WTC11 (cell line): ENCODE measurements around the gene UBE2H. TPM values are rescaled to one million over a fixed set of nuclear protein-coding genes. Genes with fewer than 3 reads are reported as not detected.

Experiments
- ATAC-seq: fragments of 200-7000 bp; cut with Tn5 transposase; 2 replicates; pipeline ENCODE4 v1.10.0; 2021; ENCODE audit warnings: mild to moderate bottlenecking, moderate library complexity
- CTCF ChIA-PET: fragments of 300-600 bp; sonication (Branson Sonifier 250); formaldehyde crosslinking; loops from one replicate; lab custom pipeline; 2021; ENCODE audit warnings: antibody characterized with exemption; lab: Charles Lee
- POLR2A ChIA-PET: fragments of 350-600 bp; sonication (Branson Sonifier 250); formaldehyde crosslinking; loops from one replicate; lab custom pipeline; 2021; ENCODE audit warnings: antibody characterized with exemption; lab: Charles Lee
- DNase-seq: peaks from one replicate; pipeline ENCODE4 v3.0.0; 2021; ENCODE audit warnings: low spot score
- H3K27ac Mint-ChIP-seq: 2 replicates; pipeline ENCODE4 v1.8.0; 2021; ENCODE audit warnings: mixed read lengths
- H3K27me3 Mint-ChIP-seq: 2 replicates; pipeline ENCODE4 v1.8.0; 2021; ENCODE audit warnings: low read depth, mild to moderate bottlenecking, moderate library complexity, mixed read lengths
- H3K36me3 Mint-ChIP-seq: 2 replicates; pipeline ENCODE4 v1.8.0; 2021; ENCODE audit warnings: mixed read lengths
- H3K4me1 Mint-ChIP-seq: 2 replicates; pipeline ENCODE4 v1.8.0; 2022; ENCODE audit warnings: mixed read lengths
- H3K4me3 Mint-ChIP-seq: 2 replicates; pipeline ENCODE4 v1.8.0; 2021; ENCODE audit warnings: mild to moderate bottlenecking, moderate library complexity, mixed read lengths
- H3K9me3 Mint-ChIP-seq: 2 replicates; pipeline ENCODE4 v1.8.0; 2021; ENCODE audit warnings: mixed read lengths
- ATF1 ChIP-seq: sonication (generic); formaldehyde crosslinking; IDR thresholded peaks from 2 replicates; pipeline ENCODE4 v1.8.1; 2023; ENCODE audit warnings: mild to moderate bottlenecking, moderate library complexity, missing genetic modification reagents
- ATF3 ChIP-seq: sonication (generic); formaldehyde crosslinking; conservative IDR thresholded peaks from 2 replicates; pipeline ENCODE4 v1.8.1; 2022; ENCODE audit warnings: mild to moderate bottlenecking, missing genetic modification reagents
- CREB1 ChIP-seq: sonication (generic); formaldehyde crosslinking; IDR thresholded peaks from 2 replicates; pipeline ENCODE4 v1.8.0; 2023; ENCODE audit warnings: mild to moderate bottlenecking, missing genetic modification reagents
- CREM ChIP-seq: sonication (generic); formaldehyde crosslinking; IDR thresholded peaks from 2 replicates; pipeline ENCODE4 v1.8.1; 2022; ENCODE audit warnings: mild to moderate bottlenecking, missing genetic modification reagents, moderate library complexity
- ETV6 ChIP-seq: sonication (generic); formaldehyde crosslinking; IDR thresholded peaks from 2 replicates; pipeline ENCODE4 v1.8.1; 2022; ENCODE audit warnings: mild to moderate bottlenecking, missing genetic modification reagents
- HMGA2 ChIP-seq: fragments of 250-450 bp; sonication (Bioruptor Pico); IDR thresholded peaks from 2 replicates; pipeline ENCODE4 v1.4.0; 2021; ENCODE audit warnings: mild to moderate bottlenecking, moderate library complexity
- IRF2 ChIP-seq: sonication (generic); formaldehyde crosslinking; IDR thresholded peaks from 2 replicates; pipeline ENCODE4 v1.8.0; 2022; ENCODE audit warnings: low read depth, missing genetic modification reagents, borderline replicate concordance
- MYBL2 ChIP-seq: sonication (generic); formaldehyde crosslinking; IDR thresholded peaks from 2 replicates; pipeline ENCODE4 v1.8.1; 2023; ENCODE audit warnings: mild to moderate bottlenecking, moderate library complexity, missing genetic modification reagents
- NFE2L1 ChIP-seq: sonication (generic); formaldehyde crosslinking; IDR thresholded peaks from 2 replicates; pipeline ENCODE4 v1.8.1; 2023; ENCODE audit warnings: missing genetic modification reagents
- OVOL2 ChIP-seq: fragments of 250-450 bp; sonication (Bioruptor Pico); IDR thresholded peaks from 2 replicates; pipeline ENCODE4 v1.9.0; 2021; ENCODE audit warnings: mild to moderate bottlenecking, borderline replicate concordance
- RELA ChIP-seq: sonication (generic); formaldehyde crosslinking; IDR thresholded peaks from 2 replicates; pipeline ENCODE4 v1.8.1; 2022; ENCODE audit warnings: missing genetic modification reagents, mild to moderate bottlenecking, borderline replicate concordance
- SP1 ChIP-seq: sonication (generic); formaldehyde crosslinking; conservative IDR thresholded peaks from 2 replicates; pipeline ENCODE4 v1.8.1; 2022; ENCODE audit warnings: missing genetic modification reagents
- STAT6 ChIP-seq: sonication (generic); formaldehyde crosslinking; conservative IDR thresholded peaks from 2 replicates; pipeline ENCODE4 v1.8.1; 2023; ENCODE audit warnings: mild to moderate bottlenecking, low read depth, missing genetic modification reagents, moderate library complexity
- USF1 ChIP-seq: sonication (generic); formaldehyde crosslinking; IDR thresholded peaks from 2 replicates; pipeline ENCODE4 v1.8.0; 2022; ENCODE audit warnings: mild to moderate bottlenecking, missing genetic modification reagents
- ZBTB21 ChIP-seq: sonication (generic); formaldehyde crosslinking; IDR thresholded peaks from 2 replicates; pipeline ENCODE4 v1.8.1; 2023; ENCODE audit warnings: mild to moderate bottlenecking, missing genetic modification reagents, borderline replicate concordance
- ZNF219 ChIP-seq: sonication (generic); formaldehyde crosslinking; IDR thresholded peaks from 2 replicates; pipeline ENCODE4 v1.8.0; 2023; ENCODE audit warnings: missing genetic modification reagents, mild to moderate bottlenecking, borderline replicate concordance
- ZNF232 ChIP-seq: sonication (generic); formaldehyde crosslinking; IDR thresholded peaks from 2 replicates; pipeline ENCODE4 v1.8.0; 2022; ENCODE audit warnings: mild to moderate bottlenecking, missing genetic modification reagents
- ZNF532 ChIP-seq: fragments of 250-450 bp; sonication (Bioruptor Pico); IDR thresholded peaks from 2 replicates; pipeline ENCODE4 v1.9.0; 2021; ENCODE audit warnings: mild to moderate bottlenecking, borderline replicate concordance
- total RNA-seq: library from RNA; stranded (reverse); gene quantifications from 3 replicates; pipeline ENCODE4 v1.2.3, GENCODE V29; 2021
- TF ChIP-seq, protein P1 (sequence below): sonication (generic); formaldehyde crosslinking; IDR thresholded peaks from 2 replicates; pipeline ENCODE4 v1.8.0; 2023; ENCODE audit warnings: mild to moderate bottlenecking, missing genetic modification reagents
- TF ChIP-seq, protein P2 (sequence below): sonication (generic); formaldehyde crosslinking; IDR thresholded peaks from 2 replicates; pipeline ENCODE4 v1.8.0; 2022; ENCODE audit warnings: mild to moderate bottlenecking, missing genetic modification reagents
- TF ChIP-seq, protein P3 (sequence below): sonication (generic); formaldehyde crosslinking; IDR thresholded peaks from 2 replicates; pipeline ENCODE4 v1.8.0; 2023; ENCODE audit warnings: missing genetic modification reagents

The UBE2H gene
- total RNA-seq, 1 experiment from 2014 or later: 55.0 TPM

GRCh38 chr7:129918922-129919321 lies 33.8 kb downstream of the UBE2H start:
- H3K9me3 Mint-ChIP-seq: no peaks in the 10 kb centered on the region
- CTCF ChIA-PET: interaction anchor here (1.2 to 1.4 kb wide), 2 partner anchors 15 to 90 kb away, joined by 3 to 4 read pairs; no protein-coding TSS in a partner anchor
- no peak overlapping the region for H3K4me3 Mint-ChIP-seq
- peak overlapping the region; percentile 5; the same call in 1 of the 2 replicates for H3K27ac Mint-ChIP-seq
- no peak for TF ChIP-seq CREM (CRISPR knock-in tag)
- no peak for TF ChIP-seq SP1
- no peak for TF ChIP-seq ATF3 (CRISPR knock-in tag)
- H3K4me1 Mint-ChIP-seq: peaks cover 36% of the 10 kb centered on the region
- POLR2A ChIA-PET: interaction anchor here (0.6 to 0.7 kb wide), 4 partner anchors 35 to 230 kb away, joined by 3 to 10 read pairs (median 4); no protein-coding TSS in a partner anchor
- no peaks in the 10 kb centered on the region for H3K27me3 Mint-ChIP-seq
- ATAC-seq (no peak), DNase-seq (no peak)
- peaks cover 8% of the 10 kb centered on the region for H3K36me3 Mint-ChIP-seq

DNA sequence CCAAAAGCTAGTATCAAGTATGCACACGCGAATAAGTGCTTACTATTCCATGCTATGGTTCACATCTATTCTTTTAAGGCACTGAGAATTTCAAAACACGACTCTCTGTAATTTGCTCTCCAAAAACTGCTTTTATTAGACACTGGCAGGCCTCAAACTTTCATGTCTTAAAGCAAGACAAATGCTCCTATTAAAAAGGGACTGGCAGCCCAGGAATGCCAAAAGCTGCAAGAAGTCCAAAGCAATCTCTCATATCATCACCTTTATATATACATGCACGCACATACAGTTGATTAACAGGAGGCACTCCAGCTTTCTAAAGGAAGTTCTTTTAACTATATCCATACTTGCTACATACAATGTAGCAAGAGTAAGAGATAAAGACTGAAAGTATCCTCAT lies 34.8 kb downstream of the UBE2H start:
- ChIA-PET CTCF (interaction anchor here (1.0 to 1.2 kb wide), 2 partner anchors 16 to 94 kb away, joined by 3 to 4 read pairs; no protein-coding TSS in a partner anchor), POLR2A (interaction anchor here (0.6 kb wide), 1 partner anchor 222 kb away, joined by 4 read pairs; no protein-coding TSS in a partner anchor)
- no peak for TF ChIP-seq OVOL2 (CRISPR knock-in tag)
- TF ChIP-seq ZNF232 (CRISPR knock-in tag): no peak
- TF ChIP-seq, protein P1, sequence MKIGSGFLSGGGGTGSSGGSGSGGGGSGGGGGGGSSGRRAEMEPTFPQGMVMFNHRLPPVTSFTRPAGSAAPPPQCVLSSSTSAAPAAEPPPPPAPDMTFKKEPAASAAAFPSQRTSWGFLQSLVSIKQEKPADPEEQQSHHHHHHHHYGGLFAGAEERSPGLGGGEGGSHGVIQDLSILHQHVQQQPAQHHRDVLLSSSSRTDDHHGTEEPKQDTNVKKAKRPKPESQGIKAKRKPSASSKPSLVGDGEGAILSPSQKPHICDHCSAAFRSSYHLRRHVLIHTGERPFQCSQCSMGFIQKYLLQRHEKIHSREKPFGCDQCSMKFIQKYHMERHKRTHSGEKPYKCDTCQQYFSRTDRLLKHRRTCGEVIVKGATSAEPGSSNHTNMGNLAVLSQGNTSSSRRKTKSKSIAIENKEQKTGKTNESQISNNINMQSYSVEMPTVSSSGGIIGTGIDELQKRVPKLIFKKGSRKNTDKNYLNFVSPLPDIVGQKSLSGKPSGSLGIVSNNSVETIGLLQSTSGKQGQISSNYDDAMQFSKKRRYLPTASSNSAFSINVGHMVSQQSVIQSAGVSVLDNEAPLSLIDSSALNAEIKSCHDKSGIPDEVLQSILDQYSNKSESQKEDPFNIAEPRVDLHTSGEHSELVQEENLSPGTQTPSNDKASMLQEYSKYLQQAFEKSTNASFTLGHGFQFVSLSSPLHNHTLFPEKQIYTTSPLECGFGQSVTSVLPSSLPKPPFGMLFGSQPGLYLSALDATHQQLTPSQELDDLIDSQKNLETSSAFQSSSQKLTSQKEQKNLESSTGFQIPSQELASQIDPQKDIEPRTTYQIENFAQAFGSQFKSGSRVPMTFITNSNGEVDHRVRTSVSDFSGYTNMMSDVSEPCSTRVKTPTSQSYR (CRISPR knock-in tag): no peak
- TF ChIP-seq ATF3 (CRISPR knock-in tag): no peak
- no peak for TF ChIP-seq SP1
- TF ChIP-seq MYBL2 (CRISPR knock-in tag): no peak
- no peak for TF ChIP-seq ETV6 (CRISPR knock-in tag)
- no peak for TF ChIP-seq ATF1
- no peak for TF ChIP-seq ZBTB21 (CRISPR knock-in tag)
- no peak for TF ChIP-seq CREB1
- TF ChIP-seq ZNF532 (CRISPR knock-in tag): no peak
- TF ChIP-seq STAT6 (CRISPR knock-in tag): no peak
- TF ChIP-seq, protein P2, sequence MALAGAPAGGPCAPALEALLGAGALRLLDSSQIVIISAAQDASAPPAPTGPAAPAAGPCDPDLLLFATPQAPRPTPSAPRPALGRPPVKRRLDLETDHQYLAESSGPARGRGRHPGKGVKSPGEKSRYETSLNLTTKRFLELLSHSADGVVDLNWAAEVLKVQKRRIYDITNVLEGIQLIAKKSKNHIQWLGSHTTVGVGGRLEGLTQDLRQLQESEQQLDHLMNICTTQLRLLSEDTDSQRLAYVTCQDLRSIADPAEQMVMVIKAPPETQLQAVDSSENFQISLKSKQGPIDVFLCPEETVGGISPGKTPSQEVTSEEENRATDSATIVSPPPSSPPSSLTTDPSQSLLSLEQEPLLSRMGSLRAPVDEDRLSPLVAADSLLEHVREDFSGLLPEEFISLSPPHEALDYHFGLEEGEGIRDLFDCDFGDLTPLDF (CRISPR knock-in tag): no peak
- TF ChIP-seq ZNF219 (CRISPR knock-in tag): no peak
- TF ChIP-seq RELA (CRISPR knock-in tag): no peak
- no peak for TF ChIP-seq USF1 (CRISPR knock-in tag)
- TF ChIP-seq HMGA2: no peak
- TF ChIP-seq, protein P3, sequence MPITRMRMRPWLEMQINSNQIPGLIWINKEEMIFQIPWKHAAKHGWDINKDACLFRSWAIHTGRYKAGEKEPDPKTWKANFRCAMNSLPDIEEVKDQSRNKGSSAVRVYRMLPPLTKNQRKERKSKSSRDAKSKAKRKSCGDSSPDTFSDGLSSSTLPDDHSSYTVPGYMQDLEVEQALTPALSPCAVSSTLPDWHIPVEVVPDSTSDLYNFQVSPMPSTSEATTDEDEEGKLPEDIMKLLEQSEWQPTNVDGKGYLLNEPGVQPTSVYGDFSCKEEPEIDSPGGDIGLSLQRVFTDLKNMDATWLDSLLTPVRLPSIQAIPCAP: no peak
- TF ChIP-seq IRF2 (CRISPR knock-in tag): no peak
- TF ChIP-seq NFE2L1 (CRISPR knock-in tag): no peak
- H3K4me3 Mint-ChIP-seq: no peak overlapping the region
- H3K27ac Mint-ChIP-seq: peak overlapping the region; percentile 19
- peaks cover 36% of the 10 kb centered on the region for H3K4me1 Mint-ChIP-seq
- H3K9me3 Mint-ChIP-seq: no peaks in the 10 kb centered on the region
- H3K36me3 Mint-ChIP-seq: peaks cover 8% of the 10 kb centered on the region
- DNase-seq (no peak), ATAC-seq (no peak)
- no peaks in the 10 kb centered on the region for H3K27me3 Mint-ChIP-seq
